Fibroblast of villous mesenchyme (primary cell): ENCODE measurements around the gene THOP1. TPM values are rescaled to one million over a fixed set of nuclear protein-coding genes. Genes with fewer than 3 reads are reported as not detected.

Experiments used
- DNase-seq: peaks from one replicate; pipeline ENCODE4 v3.0.0-alpha.2; 2010; ENCODE audit warnings: low read depth
- H3K4me3 ChIP-seq: 2 replicates; pipeline ENCODE4 v1.5.1; 2011; ENCODE audit warnings: low read depth, mild to moderate bottlenecking, low read length
- CTCF ChIP-seq: IDR thresholded peaks from 2 replicates; pipeline ENCODE4 v1.5.1; 2012; ENCODE audit warnings: low read depth, mild to moderate bottlenecking, low read length; ENCODE audit not compliant: insufficient read depth
- total RNA-seq: library from RNA; depleted of rRNA; stranded (reverse); fragments of >200 nt; gene quantifications from 2 replicates; pipeline ENCODE4 v1.2.3, GENCODE V29; 2012

The THOP1 gene
- total RNA-seq, 1 donor: 72.5 TPM

GRCh38 chr19:2761876-2762782, 23.2 kb upstream of the THOP1 start:
- no peak for DNase-seq
- H3K4me3 ChIP-seq: no peak overlapping the region
- TF ChIP-seq CTCF: no peak

- no peak for DNase-seq
- TF ChIP-seq CTCF: no peak
- no peak overlapping the region for H3K4me3 ChIP-seq
Measured at GRCh38 chr19:2762783-2763496, 22.4 kb upstream of the THOP1 start.

GRCh38 chr19:2763687-2764086, 21.6 kb upstream of the THOP1 start:
- no peak for DNase-seq
- TF ChIP-seq CTCF: no peak
- H3K4me3 ChIP-seq: no peak overlapping the region

GRCh38 chr19:2764945-2765344, 20.4 kb upstream of the THOP1 start:
- H3K4me3 ChIP-seq: no peak overlapping the region
- no peak for DNase-seq
- TF ChIP-seq CTCF: no peak

GRCh38 chr19:2765376-2765775, 19.9 kb upstream of the THOP1 start:
- DNase-seq: no peak

More at GRCh38 chr19:2765376-2765775, 19.9 kb upstream of the THOP1 start:
- H3K4me3 ChIP-seq: no peak overlapping the region
- no peak for TF ChIP-seq CTCF
